ENCODE measurements around the gene ZNF99. TPM values are rescaled to one million over a fixed set of nuclear protein-coding genes. Genes with fewer than 3 reads are reported as not detected.
"Not testable (repeated sequence)": the region's sequence is repeated elsewhere in the genome, so short reads cannot be mapped to it uniquely, and the experiment has no call there.

Gene ZNF99
- total and polyA plus RNA-seq, 5 donors from 2014 or later = not detected

- not testable (repeated sequence) for H3K4me1 ChIP-seq (ENCODE audit: control insufficient read depth, insufficient read depth, low read length, poor library complexity, severe bottlenecking); H3K36me3 ChIP-seq (ENCODE audit: control insufficient read depth, insufficient read depth, low read length); H3K36me3 Mint-ChIP-seq; H3K27me3 ChIP-seq (ENCODE audit: control insufficient read depth, insufficient read depth, low read length); ATAC-seq (ENCODE audit: low read depth in 2 of 2); H3K27ac ChIP-seq (ENCODE audit: insufficient read depth, low read length, poor library complexity, severe bottlenecking); H3K27ac Mint-ChIP-seq; H3K4me1 Mint-ChIP-seq; H3K27me3 Mint-ChIP-seq; H3K4me3 Mint-ChIP-seq; H3K9me3 ChIP-seq (ENCODE audit: control insufficient read depth in 2 of 2, low read length in 2 of 2); DNase-seq; H3K4me3 ChIP-seq (ENCODE audit: low read depth, low read length)
- peaks cover 0 to 53% (median 14%) of the 10 kb centered on the region in 7 donors for H3K9me3 Mint-ChIP-seq
These were observed 8.9 kb upstream of the ZNF99 start for GRCh38 chr19:22792863-22793262.

GRCh38 chr19:22735911-22736645 lies 47.9 kb downstream of the ZNF99 start:
- Mint-ChIP-seq H3K9me3 (peaks cover 5 to 66% (median 32%) of the 10 kb centered on the region in 7 donors), H3K36me3 (peaks cover 3% of the 10 kb centered on the region), H3K27ac (no peak overlapping the region), H3K4me3 (no peak overlapping the region), H3K4me1 (no peaks in the 10 kb centered on the region), H3K27me3 (no peaks in the 10 kb centered on the region)
- no peak overlapping the region for H3K4me3 ChIP-seq (ENCODE audit: low read depth, low read length)
- ATAC-seq (ENCODE audit: low read depth in 2 of 2) (no peak), DNase-seq (no peak)
- H3K36me3 ChIP-seq (ENCODE audit: control insufficient read depth, insufficient read depth, low read length) = no peaks in the 10 kb centered on the region
- H3K27me3 ChIP-seq (ENCODE audit: control insufficient read depth, insufficient read depth, low read length) = no peaks in the 10 kb centered on the region
- H3K27ac ChIP-seq (ENCODE audit: insufficient read depth, low read length, poor library complexity, severe bottlenecking) = no peak overlapping the region
- H3K4me1 ChIP-seq (ENCODE audit: control insufficient read depth, insufficient read depth, low read length, poor library complexity, severe bottlenecking) = no peaks in the 10 kb centered on the region
- H3K9me3 ChIP-seq (ENCODE audit: control insufficient read depth in 2 of 2, low read length in 2 of 2) = peaks cover 16 to 50% of the 10 kb centered on the region in 2 experiments

- H3K36me3 ChIP-seq (ENCODE audit: control insufficient read depth, insufficient read depth, low read length) = no peaks in the 10 kb centered on the region
- no peak overlapping the region for H3K4me3 Mint-ChIP-seq
- no peaks in the 10 kb centered on the region for H3K27me3 ChIP-seq (ENCODE audit: control insufficient read depth, insufficient read depth, low read length)
- H3K36me3 Mint-ChIP-seq = peaks cover 3% of the 10 kb centered on the region
- H3K4me1 Mint-ChIP-seq = no peaks in the 10 kb centered on the region
- DNase-seq (no peak), ATAC-seq (ENCODE audit: low read depth in 2 of 2) (no peak)
- H3K4me1 ChIP-seq (ENCODE audit: control insufficient read depth, insufficient read depth, low read length, poor library complexity, severe bottlenecking) = no peaks in the 10 kb centered on the region
- H3K9me3 ChIP-seq (ENCODE audit: control insufficient read depth in 2 of 2, low read length in 2 of 2) = peaks cover 12 to 46% of the 10 kb centered on the region in 2 experiments
- no peak overlapping the region for H3K4me3 ChIP-seq (ENCODE audit: low read depth, low read length)
- no peak overlapping the region for H3K27ac Mint-ChIP-seq
- no peak overlapping the region for H3K27ac ChIP-seq (ENCODE audit: insufficient read depth, low read length, poor library complexity, severe bottlenecking)
- peaks cover 7 to 63% (median 31%) of the 10 kb centered on the region in 7 donors for H3K9me3 Mint-ChIP-seq
- H3K27me3 Mint-ChIP-seq = no peaks in the 10 kb centered on the region
These were observed 50.3 kb downstream of the ZNF99 start for GRCh38 chr19:22733691-22734090.

GRCh38 chr19:22728214-22728613 lies 55.7 kb downstream of the ZNF99 start:
- DNase-seq; H3K36me3 Mint-ChIP-seq; H3K27ac ChIP-seq (ENCODE audit: insufficient read depth, low read length, poor library complexity, severe bottlenecking); H3K36me3 ChIP-seq (ENCODE audit: control insufficient read depth, insufficient read depth, low read length); ATAC-seq (ENCODE audit: low read depth in 2 of 2); H3K4me1 ChIP-seq (ENCODE audit: control insufficient read depth, insufficient read depth, low read length, poor library complexity, severe bottlenecking); H3K27me3 ChIP-seq (ENCODE audit: control insufficient read depth, insufficient read depth, low read length); H3K4me3 ChIP-seq (ENCODE audit: low read depth, low read length); H3K4me3 Mint-ChIP-seq; H3K27me3 Mint-ChIP-seq; H3K4me1 Mint-ChIP-seq; H3K27ac Mint-ChIP-seq: not testable (repeated sequence)
- peaks cover 12 to 61% (median 22%) of the 10 kb centered on the region in 7 donors for H3K9me3 Mint-ChIP-seq
- peaks cover 5 to 30% of the 10 kb centered on the region in 2 experiments for H3K9me3 ChIP-seq (ENCODE audit: control insufficient read depth in 2 of 2, low read length in 2 of 2)

- H3K36me3 ChIP-seq (ENCODE audit: control insufficient read depth, insufficient read depth, low read length); H3K4me1 Mint-ChIP-seq; H3K27me3 ChIP-seq (ENCODE audit: control insufficient read depth, insufficient read depth, low read length); H3K4me3 ChIP-seq (ENCODE audit: low read depth, low read length); DNase-seq; H3K27ac Mint-ChIP-seq; ATAC-seq (ENCODE audit: low read depth in 2 of 2); H3K4me3 Mint-ChIP-seq; H3K27me3 Mint-ChIP-seq; H3K4me1 ChIP-seq (ENCODE audit: control insufficient read depth, insufficient read depth, low read length, poor library complexity, severe bottlenecking); H3K36me3 Mint-ChIP-seq; H3K27ac ChIP-seq (ENCODE audit: insufficient read depth, low read length, poor library complexity, severe bottlenecking): not testable (repeated sequence)
- H3K9me3 ChIP-seq (ENCODE audit: control insufficient read depth in 2 of 2, low read length in 2 of 2) = peaks cover 9 to 22% of the 10 kb centered on the region in 2 experiments
- H3K9me3 Mint-ChIP-seq = peaks cover 12 to 45% (median 20%) of the 10 kb centered on the region in 7 donors
These were observed 62.4 kb downstream of the ZNF99 start for GRCh38 chr19:22721533-22721932.

- H3K4me1 Mint-ChIP-seq = peaks cover 0 to 4% (median 0%) of the 10 kb centered on the region in 4 donors
- Histone ChIP-seq H3K27me3 (ENCODE audit: control insufficient read depth, insufficient read depth, low read length) (no peaks in the 10 kb centered on the region), H3K4me3 (ENCODE audit: low read depth, low read length) (no peak overlapping the region), H3K9me3 (ENCODE audit: control insufficient read depth in 2 of 2, low read length in 2 of 2) (peaks cover 11 to 16% of the 10 kb centered on the region in 2 experiments), H3K27ac (ENCODE audit: insufficient read depth, low read length, poor library complexity, severe bottlenecking) (no peak overlapping the region), H3K4me1 (ENCODE audit: control insufficient read depth, insufficient read depth, low read length, poor library complexity, severe bottlenecking) (no peaks in the 10 kb centered on the region), H3K36me3 (ENCODE audit: control insufficient read depth, insufficient read depth, low read length) (no peaks in the 10 kb centered on the region)
- no peak overlapping the region for H3K27ac Mint-ChIP-seq
- peaks cover 0 to 23% (median 8%) of the 10 kb centered on the region in 7 donors for H3K9me3 Mint-ChIP-seq
- ATAC-seq (ENCODE audit: low read depth in 2 of 2) (no peak), DNase-seq (no peak)
- H3K27me3 Mint-ChIP-seq = no peaks in the 10 kb centered on the region
- no peaks in the 10 kb centered on the region for H3K36me3 Mint-ChIP-seq
- H3K4me3 Mint-ChIP-seq = no peak overlapping the region
These were observed 75.0 kb downstream of the ZNF99 start for GRCh38 chr19:22708983-22709382.

- H3K9me3 ChIP-seq (ENCODE audit: control insufficient read depth in 2 of 2, low read length in 2 of 2) = peaks cover 17 to 22% of the 10 kb centered on the region in 2 experiments
- H3K4me1 Mint-ChIP-seq; H3K27me3 ChIP-seq (ENCODE audit: control insufficient read depth, insufficient read depth, low read length); H3K27me3 Mint-ChIP-seq; H3K4me3 Mint-ChIP-seq; H3K27ac Mint-ChIP-seq; ATAC-seq (ENCODE audit: low read depth in 2 of 2); H3K36me3 ChIP-seq (ENCODE audit: control insufficient read depth, insufficient read depth, low read length); H3K27ac ChIP-seq (ENCODE audit: insufficient read depth, low read length, poor library complexity, severe bottlenecking); H3K4me3 ChIP-seq (ENCODE audit: low read depth, low read length); H3K36me3 Mint-ChIP-seq; DNase-seq; H3K4me1 ChIP-seq (ENCODE audit: control insufficient read depth, insufficient read depth, low read length, poor library complexity, severe bottlenecking): not testable (repeated sequence)
- peaks cover 0 to 43% (median 12%) of the 10 kb centered on the region in 7 donors for H3K9me3 Mint-ChIP-seq
These were observed 80.9 kb downstream of the ZNF99 start for GRCh38 chr19:22703096-22703495.

- peaks cover 0 to 42% (median 12%) of the 10 kb centered on the region in 7 donors for H3K9me3 Mint-ChIP-seq
- DNase-seq = not testable (repeated sequence)
These were observed 81.3 kb downstream of the ZNF99 start for GRCh38 chr19:22702661-22703060.

More at GRCh38 chr19:22702661-22703060, 81.3 kb downstream of the ZNF99 start:
- not testable (repeated sequence) for H3K36me3 Mint-ChIP-seq; H3K27me3 ChIP-seq (ENCODE audit: control insufficient read depth, insufficient read depth, low read length); H3K4me3 ChIP-seq (ENCODE audit: low read depth, low read length); H3K4me1 ChIP-seq (ENCODE audit: control insufficient read depth, insufficient read depth, low read length, poor library complexity, severe bottlenecking); H3K4me3 Mint-ChIP-seq; ATAC-seq (ENCODE audit: low read depth in 2 of 2); H3K27me3 Mint-ChIP-seq; H3K36me3 ChIP-seq (ENCODE audit: control insufficient read depth, insufficient read depth, low read length); H3K27ac Mint-ChIP-seq; H3K27ac ChIP-seq (ENCODE audit: insufficient read depth, low read length, poor library complexity, severe bottlenecking); H3K4me1 Mint-ChIP-seq
- H3K9me3 ChIP-seq (ENCODE audit: control insufficient read depth in 2 of 2, low read length in 2 of 2) = peaks cover 18 to 24% of the 10 kb centered on the region in 2 experiments

All from CD4-positive, CD25-positive, alpha-beta regulatory T cell (primary cell).